Left lobe of liver (tissue), 2 donors: ENCODE data around the gene FBP1. TPM values are rescaled to one million over a fixed set of nuclear protein-coding genes. Genes with fewer than 3 reads are reported as not detected.
"Not testable (repeated sequence)": the region's sequence is repeated elsewhere in the genome, so short reads cannot be mapped to it uniquely, and the experiment has no call there.

ENCODE experiments used
- ATAC-seq: fragments of 200-7000 bp; cut with Tn5 transposase; one replicate; pipeline ENCODE4 v1.9.1; 2020; ENCODE audit warnings: mild to moderate bottlenecking, moderate library complexity
- DNase-seq: peaks from one replicate; pipeline ENCODE4 v3.0.0-alpha.2; 2020; ENCODE audit warnings: low spot score
- total RNA-seq: library from RNA; stranded (reverse); gene quantifications from one replicate; pipeline ENCODE4 v1.2.1, GENCODE V29; 2021
- donor health status: DM: no; HTN: no; CAD: no; lungs with moderate emphysema.
- donor health status: DM: no; HTN: yes; CAD: no.

The FBP1 gene
- total RNA-seq, 1 donor from 2014 or later, result 476 TPM

- DNase-seq (no peak), ATAC-seq (peak; percentile 41)
These were observed 16.1 kb downstream of the FBP1 start for GRCh38 chr9:94623253-94623652.

GRCh38 chr9:94622087-94622800, 17.1 kb downstream of the FBP1 start:
- DNase-seq (no peak), ATAC-seq (no peak)

- DNase-seq, result no peak
- ATAC-seq, result no peak
These were observed 20.3 kb downstream of the FBP1 start for GRCh38 chr9:94619026-94619425.

- DNase-seq (no peak), ATAC-seq (no peak)
These were observed 26.3 kb downstream of the FBP1 start for GRCh38 chr9:94613003-94613402.

GRCh38 chr9:94612071-94612470, 27.2 kb downstream of the FBP1 start:
- DNase-seq (no peak), ATAC-seq (no peak)

- no peak for ATAC-seq
- no peak for DNase-seq
These were observed 27.7 kb downstream of the FBP1 start for GRCh38 chr9:94611638-94612068.

- DNase-seq (no peak), ATAC-seq (no peak)
These were observed 29.1 kb downstream of the FBP1 start for GRCh38 chr9:94610181-94610606.

- DNase-seq (no peak), ATAC-seq (no peak)
These were observed 32.0 kb downstream of the FBP1 start for GRCh38 chr9:94607423-94607691.

GRCh38 chr9:94606646-94607422, 32.5 kb downstream of the FBP1 start:
- ATAC-seq (no peak), DNase-seq (no peak)

- DNase-seq (peak; percentile 64), ATAC-seq (peak; percentile 44)
These were observed 35.8 kb downstream of the FBP1 start for GRCh38 chr9:94603259-94604160.

- ATAC-seq, result no peak
- no peak for DNase-seq
These were observed 36.7 kb downstream of the FBP1 start for GRCh38 chr9:94602666-94603065.

GRCh38 chr9:94600715-94601114, 38.6 kb downstream of the FBP1 start:
- DNase-seq (no peak), ATAC-seq (peak; percentile 7)

GRCh38 chr9:94600258-94600657, 39.1 kb downstream of the FBP1 start:
- ATAC-seq (peak; percentile 85), DNase-seq (peak; percentile 82)

GRCh38 chr9:94599102-94599501, 40.2 kb downstream of the FBP1 start:
- ATAC-seq, result no peak
- DNase-seq, result no peak

GRCh38 chr9:94593459-94594345, 45.6 kb downstream of the FBP1 start, which contains the start of gene FBP2:
FBP2 (minus strand) TSS chr9:94593824; CDS start chr9:94593726, 98 bp downstream.
- DNase-seq, result peak; percentile 36
- ATAC-seq, result no peak

- ATAC-seq, result not testable (repeated sequence)
- DNase-seq, result peak; percentile 14
These were observed 46.6 kb downstream of the FBP1 start for GRCh38 chr9:94592683-94593082.

GRCh38 chr9:94591876-94592275, 47.4 kb downstream of the FBP1 start:
- DNase-seq, result peak; percentile 23
- no peak for ATAC-seq

- DNase-seq, result peak; percentile 32
- ATAC-seq, result not testable (repeated sequence)
These were observed 48.2 kb downstream of the FBP1 start for GRCh38 chr9:94591046-94591545.

- ATAC-seq, result no peak
- peak; percentile 11 for DNase-seq
These were observed 50.6 kb downstream of the FBP1 start for GRCh38 chr9:94588681-94589080.

- no peak for ATAC-seq
- DNase-seq, result peak; percentile 24
These were observed 52.5 kb downstream of the FBP1 start for GRCh38 chr9:94586814-94587213.
